AG09309 (cell line): ENCODE results near the gene SLC45A3.
A peak's percentile ranks its signal among the peaks of the same experiment; 100 is the strongest.

Experiments used
- DNase-seq: peaks from one replicate; pipeline ENCODE4 v3.0.0-alpha.2; 2010; ENCODE audit warnings: low read depth
- H3K4me3 ChIP-seq: 2 replicates; pipeline ENCODE4 v1.5.1; 2011; ENCODE audit warnings: mild to moderate bottlenecking, low read depth, low read length, moderate library complexity; ENCODE audit not compliant: control insufficient read depth
- TF ChIP-seq, protein P1 (sequence below): IDR thresholded peaks from 2 replicates; pipeline ENCODE4 v1.5.1; 2011; ENCODE audit warnings: mild to moderate bottlenecking, low read depth, low read length, inconsistent platforms; ENCODE audit not compliant: insufficient read depth, control insufficient read depth; ENCODE audit errors: missing control alignments

SLC45A3 gene

GRCh38 chr1:205631768-205632668, 48.3 kb downstream of the SLC45A3 start, which contains the start of gene ELK4:
Gene ELK4 (minus strand): TSS chr1:205632011. CDS start chr1:205623882, 8,129 bp downstream.
- TF ChIP-seq, protein P1, sequence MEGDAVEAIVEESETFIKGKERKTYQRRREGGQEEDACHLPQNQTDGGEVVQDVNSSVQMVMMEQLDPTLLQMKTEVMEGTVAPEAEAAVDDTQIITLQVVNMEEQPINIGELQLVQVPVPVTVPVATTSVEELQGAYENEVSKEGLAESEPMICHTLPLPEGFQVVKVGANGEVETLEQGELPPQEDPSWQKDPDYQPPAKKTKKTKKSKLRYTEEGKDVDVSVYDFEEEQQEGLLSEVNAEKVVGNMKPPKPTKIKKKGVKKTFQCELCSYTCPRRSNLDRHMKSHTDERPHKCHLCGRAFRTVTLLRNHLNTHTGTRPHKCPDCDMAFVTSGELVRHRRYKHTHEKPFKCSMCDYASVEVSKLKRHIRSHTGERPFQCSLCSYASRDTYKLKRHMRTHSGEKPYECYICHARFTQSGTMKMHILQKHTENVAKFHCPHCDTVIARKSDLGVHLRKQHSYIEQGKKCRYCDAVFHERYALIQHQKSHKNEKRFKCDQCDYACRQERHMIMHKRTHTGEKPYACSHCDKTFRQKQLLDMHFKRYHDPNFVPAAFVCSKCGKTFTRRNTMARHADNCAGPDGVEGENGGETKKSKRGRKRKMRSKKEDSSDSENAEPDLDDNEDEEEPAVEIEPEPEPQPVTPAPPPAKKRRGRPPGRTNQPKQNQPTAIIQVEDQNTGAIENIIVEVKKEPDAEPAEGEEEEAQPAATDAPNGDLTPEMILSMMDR, result peak; percentile 77
- H3K4me3 ChIP-seq, result peak within 1 kb of the TSS; percentile 54
- peak; percentile 89 for DNase-seq

DNA sequence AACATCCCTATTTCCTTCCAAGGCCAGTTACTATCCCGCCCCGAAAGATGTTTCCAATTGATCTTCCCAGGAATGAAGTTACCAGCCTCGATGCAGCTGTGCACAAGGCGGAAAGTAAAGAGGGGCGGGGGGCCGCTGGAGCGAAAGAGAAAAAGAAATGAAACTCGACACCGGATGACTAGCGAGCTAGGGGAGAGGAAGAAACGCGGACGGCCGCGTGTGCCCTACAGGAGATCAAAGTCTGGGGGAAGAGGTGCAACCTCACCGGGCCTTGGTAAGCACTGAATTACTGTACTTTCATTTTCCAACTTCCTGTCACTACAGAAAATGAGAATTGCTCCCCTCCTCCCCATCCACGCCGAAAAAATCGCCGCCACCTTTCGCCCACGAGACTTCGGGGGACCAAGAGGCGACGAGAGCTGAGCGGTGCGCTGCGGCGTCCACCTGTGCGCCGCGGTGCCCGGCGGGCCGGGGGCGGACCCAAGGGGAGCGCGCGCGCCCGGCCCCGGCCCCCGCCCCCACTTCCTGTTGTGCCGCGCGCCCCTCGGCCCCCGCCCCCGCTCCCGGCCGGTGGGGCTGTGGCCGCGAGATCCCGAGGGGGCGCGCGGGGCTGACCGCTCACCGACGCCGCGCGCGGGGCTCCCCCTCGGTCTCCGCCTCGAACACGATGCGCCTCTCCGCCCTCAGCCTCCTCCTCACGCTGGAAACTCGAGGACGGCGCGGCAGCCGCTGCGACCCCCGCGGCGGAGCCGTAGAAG, 49.1 kb downstream of the SLC45A3 start:
- DNase-seq, result peak; percentile 20
- H3K4me3 ChIP-seq, result peak overlapping the region; percentile 54
- TF ChIP-seq, protein P1, result no peak

GRCh38 chr1:205630651-205631009, 49.7 kb downstream of the SLC45A3 start:
- TF ChIP-seq, protein P1, result no peak
- peak overlapping the region; percentile 54 for H3K4me3 ChIP-seq
- DNase-seq, result no peak

- DNase-seq, result no peak
- peak overlapping the region; percentile 54 for H3K4me3 ChIP-seq
- TF ChIP-seq, protein P1, result no peak
Observed at GRCh38 chr1:205630241-205630640, 50.1 kb downstream of the SLC45A3 start.

GRCh38 chr1:205629751-205630150, 50.6 kb downstream of the SLC45A3 start:
- no peak for DNase-seq
- TF ChIP-seq, protein P1, result no peak
- no peak overlapping the region for H3K4me3 ChIP-seq

- DNase-seq, result no peak
- TF ChIP-seq, protein P1, result no peak
- no peak overlapping the region for H3K4me3 ChIP-seq
Observed at GRCh38 chr1:205627956-205628355, 52.4 kb downstream of the SLC45A3 start.
